ENCODE data around the gene FASTKD2.

Gene FASTKD2

GRCh38 chr2:206765242-206766056 lies at the start of gene FASTKD2, which contains the start of gene MDH1B:
FASTKD2 (plus strand) TSS chr2:206765606; CDS start chr2:206766694, 1,088 bp downstream.
MDH1B (minus strand) TSS chr2:206765328; CDS start chr2:206765271, 57 bp downstream.
- DNase-seq = peak; percentile 41 to 95 (median 86)

GRCh38 chr2:206716623-206717022 lies 48.8 kb upstream of the FASTKD2 start:
- no peak for DNase-seq

- DNase-seq = no peak
Observed at GRCh38 chr2:206718296-206718695, 47.1 kb upstream of the FASTKD2 start, which contains the start of gene DYTN. DYTN (minus strand) TSS chr2:206718396; CDS start chr2:206718279, 117 bp downstream.

GRCh38 chr2:206721256-206721920 lies 44.0 kb upstream of the FASTKD2 start:
- no peak for DNase-seq

- DNase-seq = no peak
Observed at GRCh38 chr2:206723288-206723687, 42.1 kb upstream of the FASTKD2 start.

GRCh38 chr2:206727287-206727686 lies 38.1 kb upstream of the FASTKD2 start:
- DNase-seq = no peak

GRCh38 chr2:206728277-206729199 lies 36.9 kb upstream of the FASTKD2 start:
- DNase-seq = no peak

GRCh38 chr2:206733341-206733740 lies 32.1 kb upstream of the FASTKD2 start:
- DNase-seq = no peak

GRCh38 chr2:206736935-206737334 lies 28.5 kb upstream of the FASTKD2 start:
- no peak for DNase-seq

GRCh38 chr2:206739271-206739670 lies 26.1 kb upstream of the FASTKD2 start:
- no peak for DNase-seq

- no peak for DNase-seq
Observed at GRCh38 chr2:206740800-206741199, 24.6 kb upstream of the FASTKD2 start.

GRCh38 chr2:206756816-206757215 lies 8.6 kb upstream of the FASTKD2 start:
- no peak for DNase-seq

- no peak for DNase-seq
Observed at GRCh38 chr2:206764673-206765241, 649 bp upstream of the FASTKD2 start.

GRCh38 chr2:206766057-206766930 lies 888 bp downstream of the FASTKD2 start:
- no peak for DNase-seq

GRCh38 chr2:206774871-206775270 lies 9.5 kb downstream of the FASTKD2 start:
- no peak for DNase-seq

- no peak for DNase-seq
Observed at GRCh38 chr2:206776432-206776831, 11.0 kb downstream of the FASTKD2 start.

GRCh38 chr2:206780671-206781070 lies 15.3 kb downstream of the FASTKD2 start:
- DNase-seq = no peak

GRCh38 chr2:206783718-206784117 lies 18.3 kb downstream of the FASTKD2 start:
- no peak for DNase-seq

GRCh38 chr2:206784559-206785353 lies 19.4 kb downstream of the FASTKD2 start:
- DNase-seq = no peak

GRCh38 chr2:206790311-206790935 lies 25.0 kb downstream of the FASTKD2 start:
- DNase-seq = no peak

All from C1 segment of cervical spinal cord (tissue), 14 donors.